BLaER1 (cell line): ENCODE data around the gene ST14.

Experiments used
- H3K27ac ChIP-seq: shearing (Covaris generic); formaldehyde crosslinking; 2 replicates; pipeline ENCODE4 v1.8.1; 2022
- H3K27me3 ChIP-seq: shearing (Covaris generic); formaldehyde crosslinking; 2 replicates; pipeline ENCODE4 v1.8.1; 2022
- H3K36me3 ChIP-seq: shearing (Covaris generic); formaldehyde crosslinking; 2 replicates; pipeline ENCODE4 v1.8.1; 2022
- H3K4me1 ChIP-seq: shearing (Covaris generic); formaldehyde crosslinking; 2 replicates; pipeline ENCODE4 v1.8.1; 2022
- H3K4me2 ChIP-seq: shearing (Covaris generic); formaldehyde crosslinking; 2 replicates; pipeline ENCODE4 v1.8.1; 2022
- H3K4me3 ChIP-seq: shearing (Covaris generic); formaldehyde crosslinking; 2 replicates; pipeline ENCODE4 v1.8.1; 2022
- H3K9ac ChIP-seq: shearing (Covaris generic); formaldehyde crosslinking; 2 replicates; pipeline ENCODE4 v1.8.1; 2022
- H3K9me3 ChIP-seq: shearing (Covaris generic); formaldehyde crosslinking; 2 replicates; pipeline ENCODE4 v1.8.1; 2022
- H4K20me1 ChIP-seq: shearing (Covaris generic); formaldehyde crosslinking; 2 replicates; pipeline ENCODE4 v1.8.1; 2022
- Cebpa-rat ChIP-seq: shearing (Covaris generic); IDR thresholded peaks from 2 replicates; pipeline ENCODE4 v1.8.1; 2022

ST14 gene

GRCh38 chr11:130121445-130121978 lies 38.1 kb upstream of the ST14 start:
- no peaks in the 10 kb centered on the region for H4K20me1 ChIP-seq
- no peak overlapping the region for H3K27ac ChIP-seq
- TF ChIP-seq Cebpa-rat: no peak
- H3K27me3 ChIP-seq: no peaks in the 10 kb centered on the region
- no peak overlapping the region for H3K9ac ChIP-seq
- H3K9me3 ChIP-seq: no peaks in the 10 kb centered on the region
- H3K4me3 ChIP-seq: no peak overlapping the region
- peak overlapping the region; percentile 65 for H3K4me2 ChIP-seq
- H3K4me1 ChIP-seq: peaks cover 57% of the 10 kb centered on the region
- peaks cover 46% of the 10 kb centered on the region for H3K36me3 ChIP-seq

DNA sequence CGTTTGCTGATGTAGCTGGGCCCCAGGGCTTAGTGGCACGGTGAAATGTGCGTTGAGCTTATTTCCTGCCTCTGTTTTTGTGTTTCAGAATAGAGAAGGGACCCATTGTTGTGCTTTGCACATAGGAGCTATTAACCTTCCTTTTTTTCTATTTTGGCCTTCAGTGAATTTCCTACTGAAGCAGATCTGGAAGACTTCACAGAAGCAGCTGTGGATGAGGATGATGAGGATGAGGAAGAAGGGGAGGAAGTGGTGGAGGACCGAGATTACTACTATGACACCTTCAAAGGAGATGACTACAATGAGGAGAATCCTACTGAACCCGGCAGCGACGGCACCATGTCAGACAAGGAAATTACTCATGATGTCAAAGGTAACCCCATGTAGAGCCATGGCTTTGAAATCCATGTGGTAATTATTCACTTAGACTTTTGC lies 37.4 kb upstream of the ST14 start:
- no peak overlapping the region for H3K4me3 ChIP-seq
- TF ChIP-seq Cebpa-rat: no peak
- no peaks in the 10 kb centered on the region for H4K20me1 ChIP-seq
- H3K27ac ChIP-seq: no peak overlapping the region
- H3K9me3 ChIP-seq: no peaks in the 10 kb centered on the region
- peak overlapping the region; percentile 65 for H3K4me2 ChIP-seq
- H3K4me1 ChIP-seq: peaks cover 56% of the 10 kb centered on the region
- no peak overlapping the region for H3K9ac ChIP-seq
- H3K36me3 ChIP-seq: peaks cover 47% of the 10 kb centered on the region
- no peaks in the 10 kb centered on the region for H3K27me3 ChIP-seq

- Histone ChIP-seq H3K9ac (no peak overlapping the region), H4K20me1 (no peaks in the 10 kb centered on the region), H3K9me3 (no peaks in the 10 kb centered on the region), H3K27ac (no peak overlapping the region), H3K4me3 (no peak overlapping the region), H3K27me3 (no peaks in the 10 kb centered on the region), H3K36me3 (peaks cover 60% of the 10 kb centered on the region), H3K4me2 (no peak overlapping the region), H3K4me1 (peaks cover 42% of the 10 kb centered on the region)
- no peak for TF ChIP-seq Cebpa-rat
These were observed 36.1 kb upstream of the ST14 start for GRCh38 chr11:130123414-130124040.

DNA sequence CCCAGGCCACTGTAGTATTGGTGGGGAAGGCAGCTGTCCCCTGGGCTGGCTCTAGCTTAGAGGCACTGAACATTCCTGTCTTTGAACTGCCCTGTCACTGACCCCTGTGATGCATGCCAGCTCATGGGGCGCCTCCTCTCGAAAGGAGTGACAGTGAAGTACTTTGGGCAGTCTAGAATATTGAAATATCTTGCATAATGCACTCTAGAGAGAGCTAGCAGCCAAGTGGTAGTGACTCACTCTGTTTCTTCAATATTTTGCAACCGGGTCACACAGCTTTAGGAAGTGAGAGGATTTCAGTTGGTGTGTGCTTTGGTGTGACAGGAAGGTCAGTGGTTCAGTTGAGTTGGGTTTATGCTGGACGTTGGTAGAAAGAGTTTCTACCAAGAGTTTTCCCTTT lies 35.5 kb upstream of the ST14 start:
- Histone ChIP-seq H3K4me1 (peaks cover 41% of the 10 kb centered on the region), H3K27ac (no peak overlapping the region), H4K20me1 (no peaks in the 10 kb centered on the region), H3K9me3 (no peaks in the 10 kb centered on the region), H3K9ac (no peak overlapping the region), H3K27me3 (no peaks in the 10 kb centered on the region), H3K4me3 (no peak overlapping the region), H3K4me2 (no peak overlapping the region), H3K36me3 (peaks cover 66% of the 10 kb centered on the region)
- no peak for TF ChIP-seq Cebpa-rat

GRCh38 chr11:130125638-130126037 lies 33.9 kb upstream of the ST14 start:
- peaks cover 26% of the 10 kb centered on the region for H3K4me1 ChIP-seq
- H3K36me3 ChIP-seq: peaks cover 78% of the 10 kb centered on the region
- H3K4me2 ChIP-seq: no peak overlapping the region
- H3K4me3 ChIP-seq: no peak overlapping the region
- no peaks in the 10 kb centered on the region for H4K20me1 ChIP-seq
- TF ChIP-seq Cebpa-rat: no peak
- no peaks in the 10 kb centered on the region for H3K9me3 ChIP-seq
- H3K27me3 ChIP-seq: no peaks in the 10 kb centered on the region
- H3K9ac ChIP-seq: no peak overlapping the region
- H3K27ac ChIP-seq: no peak overlapping the region

DNA sequence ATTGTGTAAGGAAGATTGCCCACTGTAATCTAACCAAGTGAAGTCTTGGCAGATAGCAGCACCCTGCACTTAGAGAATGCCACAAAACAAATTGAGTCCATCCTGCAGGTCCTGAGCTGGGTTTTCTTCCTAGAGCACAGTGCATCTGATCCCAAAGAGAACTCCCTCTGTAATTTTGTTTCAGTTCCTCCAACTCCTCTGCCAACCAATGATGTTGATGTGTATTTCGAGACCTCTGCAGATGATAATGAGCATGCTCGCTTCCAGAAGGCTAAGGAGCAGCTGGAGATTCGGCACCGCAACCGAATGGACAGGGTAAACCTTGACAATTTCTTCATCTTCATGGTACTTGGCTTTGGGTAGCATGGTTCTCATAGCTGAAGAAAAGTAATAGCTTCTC lies 33.1 kb upstream of the ST14 start:
- Histone ChIP-seq H3K4me2 (no peak overlapping the region), H3K27ac (no peak overlapping the region), H3K9ac (no peak overlapping the region), H3K9me3 (no peaks in the 10 kb centered on the region), H3K4me1 (peaks cover 17% of the 10 kb centered on the region), H3K27me3 (no peaks in the 10 kb centered on the region), H3K36me3 (peaks cover 87% of the 10 kb centered on the region), H4K20me1 (no peaks in the 10 kb centered on the region), H3K4me3 (no peak overlapping the region)
- TF ChIP-seq Cebpa-rat: no peak

DNA sequence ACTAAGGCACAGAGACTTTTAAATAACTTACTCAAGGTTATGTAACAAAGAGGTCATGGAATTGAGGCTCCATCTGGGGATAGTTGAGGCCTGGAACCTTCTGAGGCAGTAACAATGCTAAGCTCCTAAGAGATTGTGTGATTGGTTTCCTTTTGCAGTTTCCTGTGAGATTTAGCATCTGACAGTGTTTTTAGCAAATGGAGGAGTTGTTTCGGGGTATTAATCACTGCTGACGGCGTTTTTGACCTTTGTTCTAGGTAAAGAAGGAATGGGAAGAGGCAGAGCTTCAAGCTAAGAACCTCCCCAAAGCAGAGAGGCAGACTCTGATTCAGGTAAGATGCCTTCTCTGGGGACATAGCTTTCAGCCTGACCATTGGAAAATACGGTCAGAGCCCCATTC lies 32.1 kb upstream of the ST14 start:
- TF ChIP-seq Cebpa-rat: no peak
- Histone ChIP-seq H3K36me3 (peaks cover 88% of the 10 kb centered on the region), H3K27me3 (no peaks in the 10 kb centered on the region), H3K4me1 (peaks cover 12% of the 10 kb centered on the region), H3K4me3 (no peak overlapping the region), H3K4me2 (no peak overlapping the region), H3K27ac (no peak overlapping the region), H3K9me3 (no peaks in the 10 kb centered on the region), H3K9ac (no peak overlapping the region), H4K20me1 (no peaks in the 10 kb centered on the region)

- Histone ChIP-seq H3K4me3 (no peak overlapping the region), H3K36me3 (peaks cover 83% of the 10 kb centered on the region)
- no peak for TF ChIP-seq Cebpa-rat
These were observed 31.0 kb upstream of the ST14 start for GRCh38 chr11:130128626-130129025.

GRCh38 chr11:130129922-130130321 lies 29.7 kb upstream of the ST14 start:
- H3K36me3 ChIP-seq: peaks cover 83% of the 10 kb centered on the region
- no peak overlapping the region for H3K27ac ChIP-seq
- 0 out of 2 replicates have a peak, but pooled peaks cover 9% of the 10 kb centered on the region for H3K4me1 ChIP-seq
- no peak for TF ChIP-seq Cebpa-rat
- no peak overlapping the region for H3K4me2 ChIP-seq
- no peaks in the 10 kb centered on the region for H3K9me3 ChIP-seq
- no peak overlapping the region for H3K9ac ChIP-seq
- no peaks in the 10 kb centered on the region for H4K20me1 ChIP-seq
- H3K27me3 ChIP-seq: no peaks in the 10 kb centered on the region
- no peak overlapping the region for H3K4me3 ChIP-seq

More at GRCh38 chr11:130128626-130129025, 31.0 kb upstream of the ST14 start:
- 0 out of 2 replicates have a peak, but pooled peaks cover 9% of the 10 kb centered on the region for H3K4me1 ChIP-seq
- no peak overlapping the region for H3K4me2 ChIP-seq
- no peaks in the 10 kb centered on the region for H3K27me3 ChIP-seq
- no peaks in the 10 kb centered on the region for H3K9me3 ChIP-seq
- no peak overlapping the region for H3K9ac ChIP-seq
- H3K27ac ChIP-seq: no peak overlapping the region
- no peaks in the 10 kb centered on the region for H4K20me1 ChIP-seq

DNA sequence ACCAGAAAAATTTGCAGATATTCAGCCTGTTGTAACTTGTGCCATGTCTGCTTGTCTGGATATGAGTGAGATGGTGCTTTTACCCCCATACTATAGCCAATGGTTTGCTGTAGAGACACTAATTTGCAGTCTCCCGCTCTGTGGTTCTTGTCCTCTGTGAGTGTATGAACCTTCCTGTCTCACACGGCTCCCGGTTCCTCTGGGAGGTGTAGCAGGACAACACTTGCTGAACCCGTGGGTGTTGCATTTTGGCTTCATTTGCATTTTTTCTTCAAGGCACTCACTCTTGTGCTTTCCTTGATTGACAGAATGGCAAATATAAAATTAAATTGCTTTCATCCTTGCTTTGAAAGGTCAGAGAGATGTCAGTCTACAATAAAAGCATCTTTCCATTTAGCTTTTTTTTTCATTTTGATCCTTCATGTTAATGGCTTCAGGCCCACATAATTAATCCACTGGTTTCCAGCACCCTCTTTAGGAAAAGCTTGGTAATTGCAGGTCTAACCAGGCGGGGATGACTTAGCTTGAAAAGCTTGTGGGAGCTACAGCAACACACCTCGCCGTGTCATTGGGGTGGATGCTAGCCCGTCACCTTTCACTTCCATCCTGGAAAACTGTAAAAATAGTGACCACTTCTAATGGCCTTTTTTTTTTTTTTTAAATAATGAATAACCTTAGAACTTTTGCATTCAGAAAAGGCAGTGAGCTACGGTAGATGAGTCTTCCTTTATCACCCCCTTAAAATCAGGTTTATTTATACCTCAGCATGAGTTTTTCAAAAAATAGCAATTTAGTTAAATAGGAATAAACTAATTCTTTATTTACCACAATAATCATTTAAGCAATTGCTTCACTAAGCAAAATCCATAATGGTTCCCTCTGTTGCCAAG lies 27.4 kb upstream of the ST14 start:
- Histone ChIP-seq H3K27me3 (no peaks in the 10 kb centered on the region), H3K4me2 (no peak overlapping the region), H3K9ac (no peak overlapping the region), H3K9me3 (no peaks in the 10 kb centered on the region), H3K4me3 (no peak overlapping the region), H4K20me1 (0 out of 2 replicates have a peak, but pooled peaks cover 5% of the 10 kb centered on the region), H3K27ac (no peak overlapping the region), H3K4me1 (peaks cover 24% of the 10 kb centered on the region), H3K36me3 (peaks cover 76% of the 10 kb centered on the region)
- TF ChIP-seq Cebpa-rat: no peak
